Fibroblast of skin of left quadriceps (primary cell): ENCODE data around the gene PHF14.

Source experiments
- DNase-seq, 2 experiments: peaks; one replicate each; pipeline ENCODE4 v3.0.0-alpha.2; 2013; ENCODE audit warnings: low read depth in 2 of 2

PHF14 gene

GRCh38 chr7:11082552-11083213 lies 109.0 kb downstream of the PHF14 start:
- DNase-seq, result no peak

- DNase-seq, result no peak
These were observed 109.5 kb downstream of the PHF14 start for GRCh38 chr7:11083214-11083568.

DNA sequence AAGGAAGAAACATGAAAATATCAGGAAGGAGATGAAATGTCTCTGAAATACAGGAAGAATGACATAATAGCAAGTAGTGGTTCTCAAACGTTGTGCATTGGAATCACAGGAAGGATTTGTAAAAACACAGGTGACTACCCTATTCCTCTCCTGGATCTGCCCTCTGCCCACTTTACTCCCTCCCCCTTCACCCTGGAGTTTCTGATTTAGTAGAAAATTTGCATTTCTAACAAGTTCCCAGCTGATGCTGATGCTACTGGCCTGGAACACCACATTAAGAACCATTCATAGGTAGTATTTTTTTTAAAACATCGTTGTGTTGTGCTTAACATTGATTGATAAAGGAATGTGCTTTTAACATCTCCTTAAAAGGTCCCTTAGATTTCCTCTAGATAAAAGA lies 130.9 kb downstream of the PHF14 start:
- no peak for DNase-seq

DNA sequence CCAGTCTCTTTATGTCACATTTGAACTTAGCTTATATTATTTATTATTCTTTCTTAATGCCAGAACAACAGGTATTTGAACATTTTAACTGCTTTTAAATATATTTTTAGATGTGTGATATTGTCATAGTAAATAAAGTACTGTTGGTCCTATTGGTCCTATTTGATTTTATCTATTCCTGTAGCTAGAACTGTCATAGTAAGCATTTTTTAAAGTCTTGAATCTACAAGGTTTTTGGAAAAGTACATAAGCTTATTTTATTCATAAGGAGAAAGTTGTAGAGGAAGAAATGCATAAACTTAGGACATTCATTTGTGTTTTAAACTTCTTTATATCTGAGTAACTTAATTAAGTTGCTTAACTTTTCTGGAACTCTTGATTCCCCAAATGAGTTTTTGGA lies 136.0 kb downstream of the PHF14 start:
- no peak for DNase-seq

GRCh38 chr7:11120068-11120664 lies 146.5 kb downstream of the PHF14 start:
- DNase-seq, result no peak

- no peak for DNase-seq
These were observed 147.1 kb downstream of the PHF14 start for GRCh38 chr7:11120675-11121220.

DNA sequence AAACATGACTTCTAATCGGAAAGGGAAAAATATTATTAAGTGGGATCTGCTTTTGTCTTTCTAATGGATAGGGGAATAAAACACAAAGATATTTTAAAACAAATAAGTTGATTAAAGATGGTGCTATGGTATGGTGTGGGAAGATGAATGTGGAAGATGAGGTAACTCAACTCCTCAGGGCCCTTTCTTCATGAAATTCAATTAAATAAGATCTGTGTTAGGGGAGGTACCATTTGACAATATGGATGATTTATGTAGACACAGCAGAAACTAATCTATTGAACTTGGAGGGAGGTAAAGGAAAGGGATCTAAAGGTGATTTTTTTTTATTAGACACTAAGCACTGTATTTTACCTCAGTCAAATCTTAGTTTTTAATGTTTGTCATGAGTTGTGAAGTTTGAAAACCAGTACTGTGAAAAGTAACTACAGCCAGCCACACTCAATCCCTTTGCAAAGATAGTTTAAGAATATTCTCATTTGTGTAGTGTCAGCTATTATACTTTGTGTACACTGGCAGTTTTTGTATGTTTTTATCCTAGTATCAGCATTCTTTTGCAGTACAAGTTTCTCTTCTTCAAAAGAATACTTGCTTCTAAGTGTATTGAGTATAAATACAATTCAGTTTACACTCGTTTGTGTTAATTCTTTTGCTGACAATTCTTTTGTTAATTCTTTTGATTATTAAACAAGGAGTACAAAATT lies 151.3 kb downstream of the PHF14 start:
- no peak for DNase-seq

- DNase-seq, result peak in 1 of 2 experiments; percentile 4
These were observed 153.6 kb downstream of the PHF14 start for GRCh38 chr7:11127114-11127785.

- peak in 1 of 2 experiments; percentile 3 for DNase-seq
These were observed 154.3 kb downstream of the PHF14 start for GRCh38 chr7:11127988-11128387.

GRCh38 chr7:11128498-11128897 lies 154.8 kb downstream of the PHF14 start:
- DNase-seq, result no peak

GRCh38 chr7:11130012-11130411 lies 156.3 kb downstream of the PHF14 start:
- DNase-seq, result peak; percentile 95

GRCh38 chr7:11130601-11131000 lies 156.9 kb downstream of the PHF14 start:
- DNase-seq, result no peak

DNA sequence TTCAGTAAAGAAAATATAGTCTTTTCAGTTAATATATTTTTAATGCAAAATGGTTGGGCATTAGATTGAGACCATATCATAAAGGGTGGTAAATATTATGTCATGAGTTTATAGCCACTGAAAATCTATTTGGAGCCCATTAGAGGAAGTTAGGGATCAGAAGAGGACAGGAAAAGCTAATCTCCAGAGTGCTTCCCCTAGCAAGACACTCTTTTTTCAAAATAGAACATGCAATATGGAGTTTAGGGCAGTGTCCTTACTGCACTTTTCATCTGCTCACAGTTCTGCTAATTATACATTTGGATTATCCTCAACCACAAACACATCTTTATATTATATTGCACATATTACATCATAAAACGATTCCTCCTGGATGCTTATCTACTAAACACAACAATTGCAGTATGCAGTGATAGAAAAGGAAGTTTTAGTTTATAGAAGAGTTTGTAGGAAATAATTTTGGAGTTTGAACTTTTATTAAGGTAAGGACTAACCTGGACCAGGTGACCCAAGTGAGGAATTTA lies 159.8 kb downstream of the PHF14 start:
- no peak for DNase-seq

DNA sequence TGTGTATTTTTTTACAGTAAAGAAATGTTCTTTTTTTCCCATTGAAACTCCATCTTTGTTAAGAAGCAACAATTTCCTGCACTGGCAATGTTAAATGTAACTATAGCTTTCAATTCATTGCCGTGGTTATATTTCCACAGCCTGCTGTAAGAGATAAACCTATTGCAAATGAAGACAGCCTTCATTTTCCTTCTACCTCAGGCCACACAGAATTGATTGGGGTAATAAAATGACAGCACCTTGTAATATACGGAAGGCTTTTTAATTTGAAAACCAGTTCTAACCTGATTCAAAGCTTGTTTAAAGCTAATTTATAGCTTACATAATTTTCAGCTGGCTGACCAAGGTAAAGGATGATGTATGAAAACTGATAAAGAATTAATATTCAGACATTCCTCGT lies 161.9 kb downstream of the PHF14 start:
- no peak for DNase-seq

- no peak for DNase-seq
These were observed 167.9 kb downstream of the PHF14 start for GRCh38 chr7:11141541-11141940.

DNA sequence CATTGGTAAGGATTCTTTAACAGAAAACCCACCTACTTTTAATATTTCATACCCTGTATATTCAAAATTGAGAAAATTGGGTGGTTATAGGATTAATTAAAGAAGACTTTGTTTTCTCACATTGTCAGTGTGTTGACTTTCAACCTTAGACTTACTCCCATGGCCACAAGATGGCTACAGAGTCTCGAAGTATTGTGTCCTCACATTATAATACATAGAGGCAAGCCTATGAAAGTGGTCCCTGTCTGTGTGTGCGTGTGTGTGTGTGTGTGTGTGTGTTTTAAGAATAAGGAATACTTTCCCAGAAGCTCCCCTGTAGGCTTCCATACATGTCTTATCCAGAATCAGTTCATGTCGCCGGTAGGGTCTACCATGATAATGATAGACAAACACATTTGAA lies 180.0 kb downstream of the PHF14 start:
- DNase-seq, result no peak

DNA sequence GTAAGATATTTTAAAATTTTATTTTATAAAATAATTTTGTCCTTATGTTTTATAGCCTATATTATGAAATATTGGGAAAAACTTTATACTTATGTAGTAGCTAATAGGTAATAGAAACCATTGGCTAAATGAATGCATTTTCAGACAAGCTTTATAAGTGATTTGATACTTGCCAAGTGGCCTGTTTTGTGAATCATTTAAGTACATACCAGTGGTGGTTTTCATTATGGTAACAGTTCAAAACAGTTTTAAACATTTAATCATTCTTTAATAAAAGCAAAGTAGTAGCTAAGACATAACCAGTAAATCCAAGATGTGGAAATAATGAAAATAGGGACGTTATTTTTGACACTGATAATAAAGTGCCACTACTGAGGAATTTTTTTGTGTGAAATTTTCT lies 182.2 kb downstream of the PHF14 start:
- DNase-seq, result peak; percentile 1 to 5

- no peak for DNase-seq
These were observed 187.8 kb downstream of the PHF14 start for GRCh38 chr7:11161499-11161898.

GRCh38 chr7:11163220-11163619 lies 189.5 kb downstream of the PHF14 start:
- DNase-seq, result no peak

DNA sequence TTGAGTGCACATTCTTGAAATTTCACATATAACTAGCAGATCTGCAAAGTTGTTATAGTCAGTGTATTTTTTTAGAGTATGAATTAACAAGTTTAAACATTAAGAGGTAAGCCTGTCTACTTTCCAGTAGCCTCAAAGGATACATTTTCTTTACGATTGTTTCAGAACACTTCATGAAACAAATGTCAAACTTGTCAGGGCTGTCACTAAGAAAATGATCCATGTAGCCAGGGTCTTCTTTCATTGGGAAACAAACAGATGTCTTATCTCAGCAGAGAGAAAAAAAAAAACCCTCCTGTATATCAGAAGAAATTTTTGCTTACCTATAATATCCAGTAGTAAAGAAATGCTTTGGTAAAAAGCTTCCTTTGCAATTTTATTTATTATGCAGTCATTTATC lies 192.4 kb downstream of the PHF14 start:
- DNase-seq, result no peak

GRCh38 chr7:11168650-11169170 lies 195.0 kb downstream of the PHF14 start:
- DNase-seq, result no peak

DNA sequence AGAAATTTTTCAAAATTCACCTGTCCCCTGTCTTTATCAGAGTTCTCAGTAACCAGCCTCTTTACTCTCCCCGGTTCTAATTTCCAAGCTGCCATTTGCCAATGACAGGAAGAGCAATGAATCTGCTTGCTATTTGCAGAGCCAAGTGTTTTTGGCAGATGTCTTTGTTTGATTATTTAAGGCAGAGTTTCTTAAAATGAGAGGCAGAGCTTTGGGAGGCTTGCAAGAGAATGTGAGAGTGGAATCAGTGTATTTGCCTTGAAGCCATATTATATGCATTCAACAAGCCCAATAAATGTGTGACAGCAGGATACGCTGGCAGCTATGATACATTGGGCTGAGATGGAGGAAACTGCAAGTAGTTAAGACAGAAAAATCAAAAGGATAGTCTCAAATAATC lies 196.5 kb downstream of the PHF14 start:
- no peak for DNase-seq
